DMS153 (cell line): ENCODE data around the gene KCNQ5.
"Not testable (repeated sequence)": the region's sequence is repeated elsewhere in the genome, so short reads cannot be mapped to it uniquely, and the experiment has no call there.

Experiments used
- DNase-seq: peaks from one replicate; lab custom pipeline; 2025; lab: John Stamatoyannopoulos, UW

The KCNQ5 gene

GRCh38 chr6:72621291-72622093 is at the start of gene KCNQ5:
Gene KCNQ5 (plus strand): TSS chr6:72622064.
- DNase-seq = no peak

DNA sequence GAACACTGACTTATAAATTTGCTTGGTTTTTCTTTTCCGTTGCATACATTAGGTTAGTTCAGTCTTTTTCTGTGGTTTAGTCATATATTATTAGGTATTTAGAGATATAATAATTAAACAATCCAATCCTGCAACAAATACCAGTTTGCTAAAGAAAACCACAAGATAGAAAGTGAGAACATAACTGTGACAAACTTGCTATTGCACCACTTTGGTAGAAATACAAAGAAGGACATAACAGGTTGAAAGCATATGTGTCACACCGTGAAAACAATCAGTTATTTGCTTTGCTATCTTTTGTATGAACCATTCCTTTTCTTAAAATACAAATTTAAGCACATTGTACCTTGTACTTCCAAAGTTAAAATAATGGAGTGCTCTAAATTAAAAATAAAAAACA is 42.0 kb upstream of the KCNQ5 start:
- no peak for DNase-seq

GRCh38 chr6:72580281-72580940 is 41.5 kb upstream of the KCNQ5 start:
- peak; percentile 82 for DNase-seq

- DNase-seq = not testable (repeated sequence)
Measured at GRCh38 chr6:72580950-72581349, 40.9 kb upstream of the KCNQ5 start.

DNA sequence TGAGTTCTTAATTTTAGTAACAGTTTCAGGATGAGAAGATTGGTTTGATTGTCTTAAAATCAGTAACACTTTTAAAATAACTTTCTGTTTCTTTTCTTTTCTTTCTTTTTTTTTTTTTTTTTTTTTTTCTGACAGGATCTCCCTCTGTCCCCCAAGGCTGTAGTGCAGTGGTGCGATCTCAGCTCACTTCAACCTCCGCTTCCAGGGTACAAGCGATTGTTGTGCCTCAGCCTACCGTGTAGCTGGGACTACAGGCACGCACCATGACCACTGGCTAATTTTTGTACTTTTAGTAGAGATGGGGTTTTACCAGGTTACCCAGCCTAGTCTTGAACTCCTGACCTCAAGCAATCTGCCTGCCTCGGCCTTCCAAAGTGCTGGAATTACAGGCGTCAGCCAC is 33.7 kb upstream of the KCNQ5 start:
- DNase-seq = no peak

GRCh38 chr6:72589096-72589495 is 32.8 kb upstream of the KCNQ5 start:
- no peak for DNase-seq

DNA sequence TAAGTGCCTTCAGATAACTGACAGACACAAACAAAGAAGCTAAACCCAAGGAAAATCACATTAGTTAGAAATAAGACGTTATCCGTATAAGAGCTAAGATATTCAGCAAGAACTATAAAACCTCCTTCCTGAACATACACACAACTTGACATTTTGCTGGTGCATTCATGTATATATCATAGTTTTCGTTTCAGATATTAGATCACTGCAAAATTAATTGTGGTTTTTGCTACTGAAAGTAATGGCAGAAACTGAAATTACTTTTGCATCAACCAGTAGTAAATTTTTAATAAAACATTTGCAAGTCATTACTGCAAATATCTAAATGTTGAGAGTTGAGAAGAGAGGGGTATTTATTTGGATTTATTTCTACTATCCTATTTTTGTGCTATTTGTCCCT is 26.1 kb upstream of the KCNQ5 start:
- no peak for DNase-seq

- DNase-seq = no peak
Measured at GRCh38 chr6:72616406-72617015, 5.4 kb upstream of the KCNQ5 start.

DNA sequence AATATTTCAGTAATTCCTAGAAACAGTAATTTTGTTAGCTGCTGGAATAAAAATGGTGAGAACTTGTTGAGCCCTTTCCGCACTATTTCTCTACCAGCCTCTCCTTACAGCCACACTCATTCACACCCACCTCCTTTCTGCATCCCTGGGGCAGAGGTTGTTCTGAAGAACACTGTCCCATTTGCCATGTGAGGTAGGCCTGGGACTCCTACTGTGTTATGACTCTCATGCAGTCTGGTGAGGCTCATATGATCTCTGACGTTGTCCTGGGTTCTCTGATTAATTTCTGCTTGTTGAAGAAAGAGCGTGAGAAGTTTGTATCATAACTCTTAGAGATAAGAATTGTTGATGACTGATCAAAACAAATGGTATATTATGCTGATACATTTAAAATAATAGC is 4.1 kb upstream of the KCNQ5 start:
- DNase-seq = no peak

- peak; percentile 43 for DNase-seq
Measured at GRCh38 chr6:72619883-72620696, 1.8 kb upstream of the KCNQ5 start.

- no peak for DNase-seq
Measured at GRCh38 chr6:72620871-72621290, 983 bp upstream of the KCNQ5 start.

- no peak for DNase-seq
Measured at GRCh38 chr6:72622094-72622940, 453 bp downstream of the KCNQ5 start.

- DNase-seq = no peak
Measured at GRCh38 chr6:72623808-72624207, 1.9 kb downstream of the KCNQ5 start.

GRCh38 chr6:72624557-72625160 is 2.8 kb downstream of the KCNQ5 start:
- no peak for DNase-seq

GRCh38 chr6:72626126-72626525 is 4.3 kb downstream of the KCNQ5 start:
- no peak for DNase-seq

GRCh38 chr6:72627539-72627938 is 5.7 kb downstream of the KCNQ5 start:
- DNase-seq = no peak

- DNase-seq = no peak
Measured at GRCh38 chr6:72631480-72631879, 9.6 kb downstream of the KCNQ5 start.

DNA sequence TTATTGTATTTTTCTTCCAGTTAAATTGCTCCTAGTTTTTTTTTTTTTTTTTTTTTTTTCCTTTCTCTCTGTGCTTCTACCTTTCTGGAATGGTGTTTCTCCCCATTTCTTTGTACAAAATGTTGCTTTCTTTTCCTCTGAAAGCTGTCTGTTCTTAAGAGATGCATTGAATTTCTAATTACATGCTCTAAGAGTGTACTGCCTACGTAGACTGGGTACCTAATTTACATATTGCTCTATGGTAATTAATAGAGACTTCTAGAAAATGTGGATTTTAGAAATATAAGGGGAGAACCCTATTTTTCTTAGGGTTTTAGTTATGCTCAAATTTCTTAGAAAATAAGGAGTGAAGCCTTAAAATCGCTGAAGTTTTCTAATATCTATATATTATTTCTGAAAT is 13.8 kb downstream of the KCNQ5 start:
- DNase-seq = no peak

GRCh38 chr6:72636215-72636614 is 14.4 kb downstream of the KCNQ5 start:
- DNase-seq = no peak

GRCh38 chr6:72636786-72637185 is 14.9 kb downstream of the KCNQ5 start:
- no peak for DNase-seq
